GM11168 (cell line): Measurements from ENCODE around the gene PLCG2.

Source experiments
- in situ Hi-C: fragments of 300-500 bp; cut with MboI; formaldehyde crosslinking; loops from one replicate; pipeline ENCODE4 v1.12.0; 2022; ENCODE audit warnings: low sequenced_read_pairs; ENCODE audit not compliant: unreplicated experiment

PLCG2 gene

DNA sequence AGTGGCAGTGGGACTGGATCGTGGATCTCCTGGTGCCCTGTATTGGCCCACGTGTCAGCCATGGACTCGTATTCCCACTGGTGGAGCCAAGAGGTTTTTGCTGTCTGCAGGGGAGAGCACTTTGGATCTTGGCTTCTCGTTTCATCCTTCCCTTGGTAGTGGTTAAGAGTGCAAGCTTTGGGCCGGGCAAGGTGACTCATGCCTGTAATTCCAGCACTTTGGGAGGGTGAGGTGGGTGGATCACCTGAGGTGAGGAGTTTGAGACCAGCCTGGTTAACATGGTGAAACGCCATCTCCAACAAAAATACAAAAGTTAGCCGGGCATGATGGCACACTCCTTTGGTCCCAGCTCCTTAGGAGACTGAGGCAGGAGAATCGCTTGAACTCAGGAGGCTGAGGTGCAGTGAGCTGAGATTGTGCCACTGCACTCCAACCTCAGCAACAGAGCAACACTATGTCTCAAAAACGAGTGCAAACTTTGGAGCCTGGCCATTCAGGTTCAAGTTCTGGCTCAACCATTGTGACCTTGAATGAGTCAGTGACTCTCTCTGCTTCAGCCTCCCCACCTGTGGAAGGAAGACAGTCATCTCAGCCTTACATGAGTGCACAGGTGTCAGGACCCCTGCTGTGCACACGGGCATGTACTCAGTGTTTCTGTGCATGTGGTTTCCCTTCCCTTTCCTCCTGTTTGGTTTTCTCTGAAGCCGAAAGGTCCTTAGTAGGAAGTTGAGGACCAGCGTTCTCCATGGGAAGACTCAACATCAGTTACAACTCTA lies 57.4 kb downstream of the PLCG2 start:
- in situ Hi-C loops: no loop called here

DNA sequence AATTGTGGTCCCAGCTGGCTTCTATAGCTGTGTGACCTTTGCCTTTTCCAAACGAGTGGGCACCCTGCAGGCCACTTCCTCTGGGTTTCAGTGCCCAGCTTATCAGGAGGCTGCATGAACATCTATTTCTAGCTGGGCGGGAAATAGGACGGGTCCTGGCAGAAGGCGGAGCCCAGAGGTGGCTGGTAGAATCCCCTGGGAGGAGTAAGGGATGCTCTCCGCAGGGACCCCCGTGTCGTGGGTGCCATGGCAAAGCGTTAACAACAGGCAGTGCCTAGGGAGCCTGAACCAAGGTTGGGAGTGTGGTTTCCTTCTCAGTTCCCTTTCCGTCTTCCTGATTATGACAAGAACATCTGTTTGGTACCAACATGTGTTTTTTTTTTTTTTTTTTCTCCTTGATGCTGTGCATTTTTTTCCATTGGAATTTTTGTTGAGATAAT lies 58.2 kb downstream of the PLCG2 start:
- in situ Hi-C loops: no loop called here

DNA sequence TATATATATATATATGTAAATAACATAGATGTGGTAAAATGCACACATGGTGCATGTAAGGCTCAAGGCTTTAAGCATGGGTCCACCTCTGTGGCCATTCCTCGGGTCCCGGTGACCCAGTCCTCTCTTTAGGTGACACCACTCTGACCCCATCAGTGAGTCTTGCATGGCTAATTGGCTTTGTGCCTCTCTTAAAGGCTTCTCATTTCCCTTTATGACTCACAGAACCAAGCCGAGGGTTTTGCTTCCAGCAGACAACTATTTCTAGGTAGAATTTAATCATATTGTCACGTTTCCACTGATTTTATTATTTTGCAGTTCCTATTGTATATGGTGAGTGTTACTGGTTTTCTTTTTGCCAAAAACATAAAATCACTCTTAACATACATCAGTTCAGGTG lies 59.7 kb downstream of the PLCG2 start:
- in situ Hi-C loops: no loop called here

DNA sequence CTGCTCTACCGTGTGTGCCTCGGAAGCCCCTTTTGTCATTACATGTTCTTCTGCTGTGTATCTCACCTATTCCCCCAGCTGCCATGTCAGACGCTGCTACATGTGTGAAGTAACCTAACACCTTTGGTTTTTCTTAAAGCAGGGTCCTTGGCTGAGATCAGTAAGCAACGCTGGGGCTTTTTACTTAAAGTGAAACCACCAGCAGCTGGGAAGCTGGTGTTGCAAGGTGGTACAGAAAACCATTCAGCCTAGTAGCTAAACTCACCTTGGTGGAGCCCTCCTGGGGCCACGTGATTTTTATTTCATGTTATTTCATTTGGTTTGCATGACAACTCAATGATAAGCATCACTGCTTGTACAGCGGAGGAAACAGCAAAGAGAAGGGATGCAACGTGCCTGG lies 62.6 kb downstream of the PLCG2 start:
- in situ Hi-C loops: no loop called here

DNA sequence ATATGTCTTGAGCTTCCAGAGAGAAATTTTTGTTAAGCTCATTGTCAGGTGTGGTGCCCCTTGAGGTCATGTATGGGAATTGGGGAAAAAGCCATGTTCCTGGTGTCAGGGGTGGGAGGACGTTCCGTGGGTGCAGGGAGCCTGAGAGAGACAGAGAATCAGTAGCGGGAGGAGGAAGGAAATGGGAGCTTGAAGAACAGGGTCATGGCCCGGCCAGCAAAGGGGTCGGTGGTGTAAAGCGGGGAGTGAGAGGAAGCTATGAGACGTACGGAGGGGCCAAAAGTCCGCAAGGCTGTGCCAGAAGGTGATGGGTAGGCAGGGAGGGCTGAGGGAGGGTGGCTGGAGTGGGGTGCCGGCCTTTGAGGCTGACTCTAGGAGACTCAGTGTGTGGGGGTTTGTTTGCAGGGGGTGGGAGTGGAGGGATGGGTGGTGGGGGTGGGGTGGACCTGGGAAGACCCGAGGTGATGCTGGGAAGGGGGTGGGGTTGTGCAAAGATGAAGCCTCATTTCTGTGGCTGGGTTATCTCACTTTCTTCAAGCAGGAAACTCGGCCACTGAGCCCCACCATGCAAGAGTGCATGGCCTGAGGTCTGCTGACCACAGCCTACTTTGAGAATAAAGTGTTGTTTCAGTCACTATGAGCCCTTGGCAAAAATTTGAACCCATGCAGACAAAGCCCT lies 63.6 kb downstream of the PLCG2 start:
- in situ Hi-C loops: no loop called here

DNA sequence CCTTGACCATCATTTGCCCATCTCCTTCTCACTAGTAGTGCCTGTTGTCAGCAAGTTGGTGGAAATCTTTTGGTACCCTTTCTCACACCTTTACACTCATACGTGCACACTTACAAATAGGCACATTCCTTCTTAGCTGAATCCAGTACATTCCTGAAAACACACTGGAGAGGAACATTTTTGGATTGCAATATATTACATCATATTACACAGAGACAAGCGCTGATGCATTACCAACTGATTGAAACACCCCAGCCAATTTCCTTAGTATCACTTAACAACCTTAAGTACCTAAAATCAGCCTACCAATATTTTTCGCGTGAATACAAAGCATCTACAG lies 64.1 kb downstream of the PLCG2 start:
- in situ Hi-C loops: no loop called here

DNA sequence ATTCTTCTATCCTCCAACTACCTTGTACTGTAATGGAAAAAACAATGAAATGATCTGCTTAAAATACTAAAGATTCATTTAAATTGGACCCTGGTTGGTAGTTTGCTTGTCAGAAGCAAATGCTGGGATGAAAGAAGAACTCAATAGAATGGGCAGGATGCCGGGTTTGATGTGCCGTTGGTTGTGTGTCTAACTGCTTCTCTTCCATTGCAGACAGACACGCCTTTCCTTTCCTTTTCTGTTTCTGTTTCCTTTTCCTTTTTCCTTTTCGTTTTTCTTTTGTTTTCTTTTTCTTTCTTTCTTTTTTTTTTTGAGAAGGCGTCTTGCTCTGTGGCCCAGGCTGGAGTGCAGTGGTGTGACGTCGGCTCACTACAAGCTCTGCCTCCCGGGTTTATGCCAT lies 64.6 kb downstream of the PLCG2 start:
- in situ Hi-C loops: no loop called here

DNA sequence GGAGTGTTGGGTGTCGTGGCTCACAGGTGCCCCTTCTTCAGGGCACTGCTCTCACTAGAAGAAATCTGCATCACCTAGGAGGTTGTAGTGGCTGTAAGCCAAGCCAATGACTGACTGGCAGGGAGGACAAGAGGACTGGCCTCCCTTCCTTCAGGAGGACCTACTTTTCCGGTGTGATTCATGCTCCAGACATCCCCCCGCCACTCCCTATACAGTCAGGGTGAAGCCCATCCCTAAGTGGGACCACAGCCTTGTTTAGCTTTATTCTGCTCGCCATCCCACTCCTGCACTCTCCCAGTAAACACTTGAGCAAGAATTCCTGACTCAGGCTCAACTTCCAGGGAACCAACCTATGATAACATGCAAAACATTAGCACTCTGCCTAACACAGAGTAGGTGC lies 67.0 kb downstream of the PLCG2 start:
- in situ Hi-C loops: no loop called here

DNA sequence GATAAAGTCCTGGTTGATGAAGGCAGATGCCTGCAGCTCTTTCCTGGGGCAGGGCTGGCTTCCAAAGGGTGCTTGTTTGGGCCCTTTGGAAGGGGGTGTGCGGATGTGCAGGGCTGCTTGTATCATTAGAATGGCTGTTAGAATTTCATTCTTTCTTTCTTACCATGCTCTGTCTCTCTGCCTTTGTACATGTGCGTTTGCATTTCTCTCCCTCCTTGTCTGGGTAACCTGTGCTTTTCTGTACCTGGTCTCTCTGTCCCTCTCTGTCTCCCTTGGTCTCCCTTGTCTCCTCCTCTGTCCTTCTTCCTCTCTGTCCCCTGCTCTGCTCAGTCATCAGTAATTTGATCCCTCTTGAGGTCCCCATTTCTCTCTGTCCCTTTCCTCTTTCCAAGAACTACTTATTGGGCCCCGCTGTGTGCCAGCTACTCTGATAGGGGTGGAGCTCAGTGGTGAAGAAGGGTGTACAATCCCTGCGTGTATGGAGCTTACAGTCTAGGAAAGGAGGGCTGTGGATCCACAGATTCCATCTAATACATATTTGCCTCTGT lies 69.3 kb downstream of the PLCG2 start:
- in situ Hi-C loops: no loop called here

DNA sequence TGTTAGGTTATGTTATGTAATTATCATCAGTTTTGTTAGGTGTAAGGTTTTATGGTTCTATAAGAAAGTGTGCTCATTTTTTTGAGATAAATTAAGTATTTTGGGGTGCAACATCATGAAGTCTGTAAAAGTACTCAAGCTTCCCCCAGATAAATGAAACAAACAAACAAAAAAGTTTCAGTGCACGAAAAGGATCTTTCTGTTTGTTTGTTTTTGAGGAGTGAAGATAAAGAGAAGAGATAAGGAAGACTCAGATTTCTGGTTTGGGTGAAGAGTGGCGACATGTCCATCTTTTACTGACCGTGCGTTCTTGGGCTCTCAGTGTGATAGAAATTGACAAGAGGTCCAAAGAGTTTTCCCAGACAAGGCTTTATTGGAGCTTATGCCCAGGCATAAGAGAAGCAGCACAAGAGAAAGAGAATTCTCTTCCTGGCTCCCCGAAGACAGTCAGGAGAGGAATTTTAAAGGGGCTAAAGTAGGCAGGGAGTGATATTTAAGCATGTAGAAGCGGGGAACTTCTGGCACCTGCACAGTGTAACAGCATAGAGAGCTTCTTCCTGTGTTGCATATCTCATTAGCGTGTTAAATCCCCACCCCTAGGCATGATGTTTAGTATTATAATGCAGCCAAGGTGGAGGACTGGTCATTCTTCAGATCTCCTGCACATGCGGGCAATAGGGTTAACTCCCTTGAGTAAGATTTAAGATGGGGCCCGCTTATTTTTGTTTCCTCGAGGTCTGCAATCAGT lies 71.3 kb downstream of the PLCG2 start:
- in situ Hi-C loops: no loop called here

DNA sequence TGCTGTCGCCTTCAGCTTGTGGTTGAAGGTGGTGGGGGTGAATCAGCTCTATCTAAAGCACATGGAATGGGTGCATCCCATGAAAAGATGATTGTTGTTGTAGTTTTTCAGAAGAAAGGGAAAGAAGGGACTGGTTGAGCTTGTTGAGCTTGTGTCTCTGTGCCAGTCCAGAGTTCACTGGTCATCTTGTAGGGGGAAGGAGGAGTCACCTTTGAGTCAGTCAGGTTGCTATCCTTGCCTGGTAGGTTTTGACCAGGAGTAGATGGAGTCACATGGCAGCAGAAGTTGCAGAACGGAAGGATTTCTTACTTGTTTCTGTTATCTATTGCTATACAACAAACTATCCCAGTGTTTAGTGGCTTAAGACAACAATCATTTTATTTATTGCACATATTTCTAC lies 73.3 kb downstream of the PLCG2 start:
- in situ Hi-C loops: no loop called here

DNA sequence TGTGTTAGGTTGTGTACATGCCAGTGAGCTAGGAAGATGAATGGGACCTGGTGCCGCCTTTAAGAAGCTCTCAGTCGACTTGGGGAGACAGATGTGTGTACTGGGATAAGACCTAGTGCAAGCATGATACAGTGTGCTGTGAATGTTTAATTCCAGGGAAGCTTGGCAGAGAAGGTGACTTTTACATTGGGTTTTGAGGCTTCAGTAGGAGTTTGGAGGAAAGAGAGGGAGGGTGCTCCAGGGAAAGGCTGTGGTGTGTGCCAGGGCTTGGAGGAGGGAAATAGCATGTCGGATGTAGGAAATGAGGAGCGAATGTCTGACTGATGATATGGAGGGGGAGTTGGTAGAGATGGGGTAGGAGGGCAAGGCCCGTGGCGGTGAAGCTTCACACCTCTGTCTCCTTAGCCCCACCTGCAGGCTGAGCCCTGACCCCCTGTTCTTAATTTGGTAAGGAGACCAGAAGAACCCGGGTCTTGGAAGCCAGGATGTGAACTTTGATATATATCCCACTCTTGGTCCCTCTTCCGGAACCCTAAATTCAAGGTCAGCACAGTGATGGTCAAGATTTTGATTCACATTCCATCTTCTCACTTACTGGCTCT lies 76.6 kb downstream of the PLCG2 start:
- in situ Hi-C loops: no loop called here

DNA sequence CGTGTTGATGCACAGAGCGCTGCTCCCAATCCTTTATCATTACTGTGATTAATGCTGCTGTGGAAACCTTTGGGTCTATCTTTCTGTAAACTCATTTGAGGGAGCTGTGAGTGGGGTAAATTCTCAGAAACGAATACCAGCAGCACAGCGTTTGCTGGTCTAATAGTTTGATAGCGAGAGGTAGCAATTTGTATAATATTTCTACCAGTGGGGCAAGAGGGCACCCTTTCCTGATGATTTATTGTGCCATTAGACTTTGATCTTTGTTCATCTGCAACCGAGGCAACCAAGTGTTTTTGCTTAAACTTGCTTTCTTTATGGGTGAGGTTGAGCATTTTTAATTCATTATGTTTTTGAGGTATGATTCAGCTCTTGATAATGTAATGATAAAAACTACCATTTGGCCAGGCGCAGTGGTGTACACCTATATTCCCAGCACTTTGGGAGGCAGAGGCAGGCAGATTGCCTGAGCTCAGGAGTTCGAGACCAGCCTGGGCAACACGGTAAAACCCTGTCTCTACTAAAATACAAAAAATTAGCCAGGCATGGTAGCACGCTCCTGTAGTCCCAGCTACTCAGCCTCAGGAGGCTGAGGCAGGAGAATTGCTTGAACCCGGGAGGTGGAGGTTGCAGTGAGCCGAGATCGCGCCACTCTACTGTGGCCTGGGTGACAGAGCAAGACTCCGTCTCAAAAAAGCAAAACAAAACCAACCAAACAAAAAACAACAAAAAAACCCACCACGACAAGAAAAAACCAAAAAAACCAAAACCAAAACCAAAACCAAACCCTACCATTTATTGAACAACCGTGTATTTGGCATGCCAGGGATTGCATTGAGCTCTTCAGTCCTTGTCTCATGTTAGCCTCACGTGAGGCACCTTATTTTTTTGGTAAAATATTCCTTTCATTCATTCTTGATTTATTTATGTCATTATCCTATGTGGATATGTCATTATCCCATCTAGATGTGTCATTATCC lies 81.5 kb downstream of the PLCG2 start:
- in situ Hi-C loops: no loop called here

DNA sequence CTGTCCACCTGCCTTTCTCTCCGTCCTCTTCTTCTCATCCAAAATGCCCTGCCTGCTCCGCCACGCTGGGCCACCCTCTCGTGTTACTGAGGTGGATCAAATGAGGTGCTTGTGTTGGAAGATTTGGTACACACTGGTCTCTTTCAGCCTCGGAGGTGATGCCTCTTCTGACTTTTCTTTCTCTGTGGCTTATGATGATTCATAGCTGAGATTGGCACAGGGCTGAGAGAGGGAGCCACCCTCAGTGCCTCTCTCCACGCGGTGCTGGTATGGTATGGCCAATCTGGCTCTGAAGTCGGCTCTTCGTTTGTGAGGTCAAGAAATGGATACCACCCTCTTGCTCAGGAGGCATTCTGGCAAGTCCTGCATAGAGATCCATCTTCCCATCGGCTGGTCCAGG lies 82.4 kb downstream of the PLCG2 start:
- in situ Hi-C loops: no loop called here

DNA sequence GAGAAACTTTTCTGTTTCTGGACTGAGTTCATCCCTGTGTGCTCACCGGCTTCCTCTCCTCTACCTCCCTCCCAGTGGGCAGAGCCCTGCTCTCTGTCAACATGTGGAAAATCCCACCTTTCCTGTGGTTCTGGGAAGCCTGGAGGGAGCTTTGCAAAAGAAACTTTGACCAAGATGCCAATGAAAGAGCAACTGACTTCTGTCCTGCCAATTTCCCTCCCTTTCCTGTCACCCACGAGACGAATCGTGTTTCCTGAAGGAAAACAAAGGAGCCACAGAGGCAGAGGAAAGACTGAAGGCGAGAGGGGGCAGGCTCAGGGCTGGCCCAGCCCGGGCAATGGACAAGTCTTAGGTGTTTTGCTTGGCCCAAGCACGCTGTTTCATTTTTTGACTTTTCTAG lies 82.8 kb downstream of the PLCG2 start:
- in situ Hi-C loops: no loop called here

DNA sequence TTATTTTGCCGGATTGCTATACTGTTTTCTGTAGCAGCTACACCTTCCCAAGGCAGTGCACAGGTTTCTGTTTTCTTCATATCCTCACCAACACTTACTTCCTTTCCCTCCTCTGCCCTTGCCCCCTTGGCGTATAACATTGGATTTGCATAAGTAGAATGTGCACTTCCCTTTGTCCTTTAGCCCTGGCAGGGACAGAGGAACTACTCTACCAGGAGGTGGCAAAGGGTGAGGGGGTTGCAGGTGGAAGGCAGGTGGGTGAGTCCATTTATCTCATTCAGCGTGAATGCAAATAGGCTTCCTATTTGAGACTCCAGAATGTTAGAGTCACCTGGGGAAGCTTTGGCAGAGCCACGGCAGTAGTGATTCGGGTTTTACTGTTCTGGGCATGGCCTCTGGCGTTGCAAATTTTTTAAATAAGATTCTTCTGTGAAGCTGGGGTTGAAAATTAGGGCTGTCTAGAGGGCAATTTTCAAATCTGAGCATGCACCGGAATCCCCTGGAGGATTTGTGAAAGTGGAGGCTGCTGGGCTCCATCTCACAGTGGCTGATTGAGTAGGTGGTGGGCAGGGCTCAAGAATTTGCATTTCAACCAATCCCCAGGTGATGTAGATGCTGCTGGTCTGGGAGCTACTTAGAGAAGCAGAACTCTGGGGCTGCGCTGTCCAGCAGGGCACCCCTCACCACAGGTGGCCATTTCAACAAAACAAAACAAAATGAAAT lies 84.7 kb downstream of the PLCG2 start:
- in situ Hi-C loops: no loop called here

DNA sequence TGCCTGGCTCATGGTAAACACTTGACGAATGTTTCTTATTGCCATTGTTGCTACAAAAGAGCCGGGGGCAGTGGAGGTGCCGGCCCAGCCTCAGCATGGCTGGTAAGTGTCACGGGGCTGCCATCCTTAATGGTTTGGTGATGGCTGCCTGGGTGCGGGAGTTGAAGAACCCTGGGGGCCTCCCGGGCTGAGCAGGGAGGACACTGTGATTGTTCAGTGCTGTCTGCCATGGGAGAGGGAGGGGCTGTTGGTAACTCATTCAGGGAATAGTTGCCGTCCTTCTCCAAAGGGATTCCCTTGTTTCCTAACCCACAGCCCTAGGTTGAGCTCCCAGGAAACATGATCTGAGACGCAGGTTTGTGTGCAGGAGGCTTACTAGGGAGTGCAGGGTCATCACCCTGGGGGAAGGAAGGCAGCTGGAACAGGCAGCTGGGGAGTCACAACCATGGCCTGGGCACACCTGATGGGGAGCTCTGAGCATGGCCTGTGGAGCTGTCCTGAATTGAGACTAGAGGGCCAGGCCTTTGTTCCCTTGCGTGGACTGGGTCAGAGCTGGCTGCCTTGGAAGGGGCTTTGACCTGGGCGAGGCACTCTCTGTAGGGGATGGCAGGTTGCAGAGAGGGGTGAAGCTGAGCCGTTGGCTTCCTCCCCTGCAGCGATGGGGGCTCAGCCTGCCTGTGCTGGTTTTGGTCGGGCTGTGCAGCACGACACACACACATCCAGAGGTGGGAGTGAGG lies 85.7 kb downstream of the PLCG2 start:
- in situ Hi-C loops: no loop called here

DNA sequence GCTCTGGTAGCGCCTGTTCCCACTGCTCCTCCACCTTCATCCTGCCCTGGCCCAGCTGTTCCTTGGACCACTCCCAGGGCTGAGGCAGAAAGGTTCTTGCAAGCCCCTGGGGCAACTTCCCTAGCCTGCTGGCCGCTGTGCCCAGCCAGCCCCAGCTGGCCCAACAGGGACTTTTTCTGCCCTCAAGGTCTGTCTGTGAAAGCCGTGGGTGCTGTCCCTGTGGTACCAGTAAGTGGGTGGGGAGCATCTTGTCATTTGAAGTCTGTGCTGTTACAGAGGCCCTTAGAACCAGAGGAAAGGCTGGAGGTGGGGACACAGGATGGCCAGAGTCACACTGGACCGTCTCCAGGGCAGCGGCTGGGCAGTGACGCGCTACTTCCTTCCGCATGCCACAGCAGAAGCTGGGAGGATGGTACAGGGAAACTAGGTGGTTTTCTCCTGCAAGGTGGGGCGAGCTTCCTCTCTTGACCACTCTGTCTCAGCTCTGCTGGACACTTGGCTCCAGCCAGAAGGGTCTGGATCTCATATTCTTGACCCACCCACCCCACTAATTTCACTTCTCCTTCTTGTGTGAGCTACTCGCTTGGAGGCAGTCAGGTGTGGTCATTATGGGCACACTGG lies 87.8 kb downstream of the PLCG2 start:
- in situ Hi-C loops: no loop called here
